HL-60 (cell line): ENCODE measurements around the gene MACROD1.

Experiments
- DNase-seq, 2 experiments: peaks; one replicate each; pipeline ENCODE4 v3.0.0-alpha.2; 2010 to 2020; ENCODE audit warnings: low read depth in 1 of 2, low spot score in 1 of 2
- H3K27ac ChIP-seq: fragments of 250-450 bp; sonication (Bioruptor Pico); replicated peaks from 2 replicates; pipeline ENCODE4 v1.5.1; 2020; ENCODE audit warnings: mild to moderate bottlenecking, moderate library complexity
- H3K27me3 ChIP-seq: fragments of 250-450 bp; sonication (Bioruptor Pico); 2 replicates; pipeline ENCODE4 v1.5.1; 2021; ENCODE audit warnings: mild to moderate bottlenecking, moderate library complexity; ENCODE audit not compliant: insufficient read depth, poor library complexity, severe bottlenecking
- H3K4me3 ChIP-seq: replicated peaks from 2 replicates; pipeline ENCODE4 v1.5.1; 2011; ENCODE audit warnings: mild to moderate bottlenecking, control low read depth, low read length; ENCODE audit not compliant: insufficient read depth
- CTCF ChIP-seq: IDR thresholded peaks from one replicate; pipeline ENCODE4 v1.5.1; 2011; ENCODE audit warnings: low read length, control low read depth, inconsistent platforms; ENCODE audit not compliant: insufficient read depth
- GABPA ChIP-seq: IDR thresholded peaks from 2 replicates; pipeline ENCODE4 v1.6.1; 2012; ENCODE audit warnings: low read depth
- POLR2AphosphoS5 ChIP-seq: IDR thresholded peaks from 2 replicates; pipeline ENCODE4 v1.6.1; 2012; ENCODE audit warnings: low read depth
- SPI1 ChIP-seq: IDR thresholded peaks from 2 replicates; pipeline ENCODE4 v1.6.1; 2012; ENCODE audit warnings: low read depth, mild to moderate bottlenecking, borderline replicate concordance
- TF ChIP-seq, protein P1 (sequence below): IDR thresholded peaks from 2 replicates; pipeline ENCODE4 v1.6.1; 2012; ENCODE audit warnings: low read depth; ENCODE audit not compliant: insufficient replicate concordance

Gene MACROD1

DNA sequence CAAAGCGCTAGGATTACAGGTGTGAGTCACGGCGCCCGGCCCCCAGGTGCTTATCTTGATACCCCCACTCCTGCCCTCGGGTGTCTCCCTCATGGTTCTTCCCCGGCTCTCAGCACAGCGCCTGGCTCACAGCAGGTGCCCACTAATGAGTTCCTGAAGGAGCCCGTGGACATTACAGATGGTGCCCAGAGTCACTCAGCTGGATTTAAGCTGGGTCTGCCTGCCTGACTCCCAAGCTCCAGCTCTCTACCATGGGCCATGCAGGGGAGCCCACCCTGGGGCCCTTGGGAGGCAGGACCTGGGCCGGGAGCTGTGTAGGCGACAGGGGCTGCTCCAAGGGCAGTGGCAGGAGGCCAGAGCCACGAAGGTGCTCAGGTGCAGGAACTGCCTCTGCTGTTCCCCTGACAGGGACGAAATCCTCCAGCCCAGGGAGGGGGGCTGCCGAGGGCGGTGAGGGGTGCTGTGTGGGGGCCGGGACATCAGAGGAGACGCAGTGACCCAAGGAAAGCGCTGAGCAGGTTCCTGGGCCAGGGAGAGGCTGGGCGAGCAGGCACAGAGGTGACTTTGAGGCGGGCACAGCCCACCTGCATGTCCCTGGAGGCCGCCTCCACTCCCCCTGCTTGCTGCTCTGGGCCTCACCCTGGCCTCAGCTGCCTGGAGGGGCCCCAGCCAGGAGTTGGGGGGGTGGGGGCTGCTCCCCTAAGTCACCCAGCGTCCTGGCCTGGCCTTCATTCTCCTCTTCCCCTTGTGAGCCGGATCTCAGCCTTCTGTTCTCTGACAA is 144.7 kb downstream of the MACROD1 start:
- TF ChIP-seq SPI1, result no peak
- no peak for TF ChIP-seq POLR2AphosphoS5
- TF ChIP-seq, protein P1, sequence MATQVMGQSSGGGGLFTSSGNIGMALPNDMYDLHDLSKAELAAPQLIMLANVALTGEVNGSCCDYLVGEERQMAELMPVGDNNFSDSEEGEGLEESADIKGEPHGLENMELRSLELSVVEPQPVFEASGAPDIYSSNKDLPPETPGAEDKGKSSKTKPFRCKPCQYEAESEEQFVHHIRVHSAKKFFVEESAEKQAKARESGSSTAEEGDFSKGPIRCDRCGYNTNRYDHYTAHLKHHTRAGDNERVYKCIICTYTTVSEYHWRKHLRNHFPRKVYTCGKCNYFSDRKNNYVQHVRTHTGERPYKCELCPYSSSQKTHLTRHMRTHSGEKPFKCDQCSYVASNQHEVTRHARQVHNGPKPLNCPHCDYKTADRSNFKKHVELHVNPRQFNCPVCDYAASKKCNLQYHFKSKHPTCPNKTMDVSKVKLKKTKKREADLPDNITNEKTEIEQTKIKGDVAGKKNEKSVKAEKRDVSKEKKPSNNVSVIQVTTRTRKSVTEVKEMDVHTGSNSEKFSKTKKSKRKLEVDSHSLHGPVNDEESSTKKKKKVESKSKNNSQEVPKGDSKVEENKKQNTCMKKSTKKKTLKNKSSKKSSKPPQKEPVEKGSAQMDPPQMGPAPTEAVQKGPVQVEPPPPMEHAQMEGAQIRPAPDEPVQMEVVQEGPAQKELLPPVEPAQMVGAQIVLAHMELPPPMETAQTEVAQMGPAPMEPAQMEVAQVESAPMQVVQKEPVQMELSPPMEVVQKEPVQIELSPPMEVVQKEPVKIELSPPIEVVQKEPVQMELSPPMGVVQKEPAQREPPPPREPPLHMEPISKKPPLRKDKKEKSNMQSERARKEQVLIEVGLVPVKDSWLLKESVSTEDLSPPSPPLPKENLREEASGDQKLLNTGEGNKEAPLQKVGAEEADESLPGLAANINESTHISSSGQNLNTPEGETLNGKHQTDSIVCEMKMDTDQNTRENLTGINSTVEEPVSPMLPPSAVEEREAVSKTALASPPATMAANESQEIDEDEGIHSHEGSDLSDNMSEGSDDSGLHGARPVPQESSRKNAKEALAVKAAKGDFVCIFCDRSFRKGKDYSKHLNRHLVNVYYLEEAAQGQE, result no peak
- TF ChIP-seq GABPA, result no peak
- no peak for TF ChIP-seq CTCF
- H3K27me3 ChIP-seq, result no peaks in the 10 kb centered on the region
- DNase-seq, result no peak
- no peak overlapping the region for H3K27ac ChIP-seq
- no peak overlapping the region for H3K4me3 ChIP-seq

DNA sequence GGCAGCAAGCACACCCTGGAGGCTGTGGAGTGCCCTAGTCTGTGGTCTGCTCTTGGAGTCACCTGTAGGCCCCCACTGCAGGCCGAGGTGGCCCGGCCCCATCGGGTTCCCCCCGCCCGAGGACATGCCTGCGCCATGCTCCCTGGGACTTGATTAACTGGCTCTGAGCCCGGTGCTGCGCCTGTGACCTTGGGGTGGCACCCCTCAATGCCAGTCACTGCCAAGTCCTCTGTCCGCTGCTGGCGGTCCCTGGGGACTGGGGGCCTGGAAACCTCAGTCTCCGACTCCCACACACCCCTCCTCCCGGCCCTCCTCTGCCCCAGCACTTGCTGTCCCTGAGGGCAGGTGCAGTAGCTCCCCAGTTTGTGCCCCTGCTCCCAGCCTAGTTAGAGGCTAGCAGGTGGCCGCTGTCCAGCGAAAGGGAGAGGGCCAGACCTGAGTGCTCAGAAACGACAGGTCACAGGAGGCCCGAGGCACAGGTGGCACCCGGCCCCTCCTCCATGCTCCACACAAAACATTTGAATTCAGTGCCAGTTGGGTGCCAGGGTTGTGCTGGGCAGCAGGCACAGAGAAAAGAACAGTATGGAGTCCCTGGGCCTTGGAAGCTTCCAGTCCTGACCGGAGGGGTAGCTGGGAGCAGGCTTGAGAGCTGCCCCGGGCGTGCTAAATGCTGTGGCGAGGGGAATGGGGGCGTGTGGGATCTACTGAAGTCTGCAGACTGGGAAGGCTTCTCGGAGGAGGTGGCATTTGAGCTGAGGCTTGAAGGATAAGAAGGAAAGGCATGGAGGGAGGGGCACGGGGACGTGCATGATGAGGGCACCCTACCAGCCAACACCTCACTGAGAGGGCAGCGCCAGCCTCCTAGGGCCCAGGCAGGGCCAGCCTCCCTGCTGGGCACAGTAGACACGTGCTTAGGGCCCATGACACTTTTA is 146.5 kb downstream of the MACROD1 start:
- DNase-seq, result no peak
- H3K4me3 ChIP-seq, result no peak overlapping the region
- H3K27me3 ChIP-seq, result no peaks in the 10 kb centered on the region
- TF ChIP-seq GABPA (no peak), SPI1 (no peak), POLR2AphosphoS5 (no peak), CTCF (no peak)
- TF ChIP-seq, protein P1, result no peak
- H3K27ac ChIP-seq, result no peak overlapping the region

DNA sequence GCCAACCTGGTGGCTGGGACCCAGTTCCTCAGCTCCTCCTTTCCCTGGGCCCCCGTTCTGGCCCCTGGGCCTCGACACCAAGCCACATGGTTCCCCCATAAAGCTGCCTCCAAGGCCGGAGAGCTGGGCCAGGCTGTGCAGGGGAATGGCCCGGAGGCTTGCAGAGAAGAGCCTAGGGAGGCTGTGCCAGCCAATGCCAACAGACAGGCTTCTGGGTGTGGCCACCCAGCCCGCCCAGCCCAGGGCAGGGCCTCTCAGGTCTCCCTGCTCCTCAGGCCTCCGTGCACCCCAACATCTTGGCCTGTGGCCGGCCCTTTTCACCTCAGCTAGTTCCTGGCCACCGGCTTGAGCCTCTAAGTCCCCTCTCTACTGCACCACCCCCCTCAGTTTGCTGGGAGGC is 147.6 kb downstream of the MACROD1 start:
- no peak for DNase-seq
- H3K4me3 ChIP-seq, result no peak overlapping the region
- no peak overlapping the region for H3K27ac ChIP-seq
- H3K27me3 ChIP-seq, result no peaks in the 10 kb centered on the region
- no peak for TF ChIP-seq POLR2AphosphoS5
- no peak for TF ChIP-seq SPI1
- TF ChIP-seq CTCF, result no peak
- TF ChIP-seq, protein P1, result no peak
- TF ChIP-seq GABPA, result no peak
